K562 (cell line): ENCODE data around the gene ZSWIM8.
"Not testable (repeated sequence)": the region's sequence is repeated elsewhere in the genome, so short reads cannot be mapped to it uniquely, and the experiment has no call there.

Experiments used
- CREB1 ChIP-seq, 2 experiments: sonication (generic) in 1 of 2; formaldehyde crosslinking in 1 of 2; IDR thresholded peaks; 2 replicates each; pipeline versions ENCODE4 v1.6.1 to v1.8.0; 2012 to 2022; ENCODE audit warnings: inconsistent platforms in 1 of 2, mild to moderate bottlenecking in 1 of 2, missing genetic modification reagents in 1 of 2, moderate library complexity in 1 of 2
- HNRNPLL ChIP-seq: fragments of 200-400 bp; formaldehyde crosslinking; IDR thresholded peaks from 2 replicates; pipeline ENCODE4 v1.6.1; 2017; ENCODE audit warnings: low read length, low read depth, mild to moderate bottlenecking; ENCODE audit not compliant: poor library complexity, severe bottlenecking
- JUND ChIP-seq, 2 experiments: IDR thresholded peaks; 2 replicates in 1 of 2; 3 replicates in 1 of 2; pipeline ENCODE4 v1.6.1; 2011; ENCODE audit warnings: borderline replicate concordance in 2 of 2, low read depth in 2 of 2, low read length in 2 of 2, improper control_type of control experiment in 1 of 2, missing biosample characterization in 1 of 2, missing genetic modification characterization in 1 of 2, missing genetic modification reagents in 1 of 2
- MYBL2 ChIP-seq, 2 experiments: fragments of 450-650 bp in 1 of 2; sonication (generic) in 1 of 2; formaldehyde crosslinking in 1 of 2; IDR thresholded peaks; 2 replicates each; pipeline versions ENCODE4 v1.6.1 to v1.8.1; 2017 to 2022; ENCODE audit warnings: borderline replicate concordance in 1 of 2, inconsistent platforms in 1 of 2, low read depth in 1 of 2, mild to moderate bottlenecking in 1 of 2, missing genetic modification reagents in 1 of 2, moderate library complexity in 1 of 2
- POLR2A ChIP-seq: fragments of 450-650 bp; conservative IDR thresholded peaks from 2 replicates; pipeline ENCODE4 v1.6.1; 2016
- TEAD4 ChIP-seq, 2 experiments: sonication (generic) in 1 of 2; formaldehyde crosslinking in 1 of 2; IDR thresholded peaks; 2 replicates each; pipeline versions ENCODE4 v1.6.1 to v1.8.0; 2012 to 2022; ENCODE audit warnings: borderline replicate concordance in 1 of 2, inconsistent platforms in 1 of 2, low read length in 1 of 2, mild to moderate bottlenecking in 1 of 2, missing genetic modification reagents in 1 of 2
- TF ChIP-seq, protein P1 (sequence below), 2 experiments: fragments of 200-800 bp in 1 of 2; sonication (Bioruptor generic) in 1 of 2; sonication (generic) in 1 of 2; formaldehyde crosslinking in 1 of 2; IDR thresholded peaks in 1 of 2; conservative IDR thresholded peaks in 1 of 2; 2 replicates each; pipeline versions ENCODE4 v1.5.0 to v1.6.1; 2016 to 2020; ENCODE audit warnings: missing compliant biosample characterization in 1 of 2, missing genetic modification characterization in 1 of 2, missing genetic modification reagents in 1 of 2
- TF ChIP-seq, protein P2 (sequence below): sonication (generic); formaldehyde crosslinking; IDR thresholded peaks from 2 replicates; pipeline ENCODE4 v1.8.0; 2022; ENCODE audit warnings: mild to moderate bottlenecking, missing genetic modification reagents, borderline replicate concordance
- TF ChIP-seq, protein P3 (sequence below): fragments of 450-650 bp; IDR thresholded peaks from 2 replicates; pipeline ENCODE4 v1.6.1; 2016; ENCODE audit warnings: low read depth
- TF ChIP-seq, protein P4 (sequence below): fragments of 150-350 bp; conservative IDR thresholded peaks from 2 replicates; pipeline ENCODE4 v1.6.1; 2014; ENCODE audit warnings: low read length

DNA sequence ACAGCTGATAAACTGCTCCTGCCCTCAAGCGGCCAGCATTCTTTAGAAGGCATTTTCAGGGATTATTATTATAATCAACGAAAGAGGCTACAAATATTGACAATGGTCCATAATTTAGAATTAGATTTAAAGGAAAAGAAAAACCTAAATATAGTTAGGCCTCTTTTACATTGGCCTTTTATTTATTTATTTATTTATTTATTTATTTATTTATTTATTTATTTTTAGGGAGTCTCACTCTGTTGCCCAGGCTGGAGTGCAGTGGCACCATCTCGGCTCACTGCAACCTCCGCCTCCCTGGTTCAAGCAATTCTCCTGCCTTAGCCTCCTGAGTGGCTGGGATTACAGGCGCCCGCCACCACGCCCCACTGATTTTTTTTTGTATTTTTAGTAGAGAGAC is 43.7 kb downstream of the ZSWIM8 start:
- not testable (repeated sequence) for TF ChIP-seq MYBL2 (IDR thresholded peaks at IDR 0.05; ENCODE audit: low read depth); MYBL2 (CRISPR knock-in tag; IDR thresholded peaks at IDR 0.05; ENCODE audit: borderline replicate concordance); TEAD4 (IDR thresholded peaks at IDR 0.05; ENCODE audit: low read length); TEAD4 (CRISPR knock-in tag; IDR thresholded peaks at IDR 0.05; ENCODE audit: borderline replicate concordance); CREB1 (IDR thresholded peaks at IDR 0.05); CREB1 (CRISPR knock-in tag; IDR thresholded peaks at IDR 0.05); POLR2A; JUND (IDR thresholded peaks at IDR 0.05; ENCODE audit: borderline replicate concordance, low read depth, low read length); JUND (tag; IDR thresholded peaks at IDR 0.05; ENCODE audit: borderline replicate concordance, low read depth, low read length); HNRNPLL
- TF ChIP-seq, protein P1, sequence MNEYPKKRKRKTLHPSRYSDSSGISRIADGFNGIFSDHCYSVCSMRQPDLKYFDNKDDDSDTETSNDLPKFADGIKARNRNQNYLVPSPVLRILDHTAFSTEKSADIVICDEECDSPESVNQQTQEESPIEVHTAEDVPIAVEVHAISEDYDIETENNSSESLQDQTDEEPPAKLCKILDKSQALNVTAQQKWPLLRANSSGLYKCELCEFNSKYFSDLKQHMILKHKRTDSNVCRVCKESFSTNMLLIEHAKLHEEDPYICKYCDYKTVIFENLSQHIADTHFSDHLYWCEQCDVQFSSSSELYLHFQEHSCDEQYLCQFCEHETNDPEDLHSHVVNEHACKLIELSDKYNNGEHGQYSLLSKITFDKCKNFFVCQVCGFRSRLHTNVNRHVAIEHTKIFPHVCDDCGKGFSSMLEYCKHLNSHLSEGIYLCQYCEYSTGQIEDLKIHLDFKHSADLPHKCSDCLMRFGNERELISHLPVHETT (CRISPR knock-in tag; conservative IDR thresholded peaks at IDR 0.05 in 1 of 2, IDR thresholded peaks at IDR 0.05 in 1 of 2), result not testable (repeated sequence)
- TF ChIP-seq, protein P2, sequence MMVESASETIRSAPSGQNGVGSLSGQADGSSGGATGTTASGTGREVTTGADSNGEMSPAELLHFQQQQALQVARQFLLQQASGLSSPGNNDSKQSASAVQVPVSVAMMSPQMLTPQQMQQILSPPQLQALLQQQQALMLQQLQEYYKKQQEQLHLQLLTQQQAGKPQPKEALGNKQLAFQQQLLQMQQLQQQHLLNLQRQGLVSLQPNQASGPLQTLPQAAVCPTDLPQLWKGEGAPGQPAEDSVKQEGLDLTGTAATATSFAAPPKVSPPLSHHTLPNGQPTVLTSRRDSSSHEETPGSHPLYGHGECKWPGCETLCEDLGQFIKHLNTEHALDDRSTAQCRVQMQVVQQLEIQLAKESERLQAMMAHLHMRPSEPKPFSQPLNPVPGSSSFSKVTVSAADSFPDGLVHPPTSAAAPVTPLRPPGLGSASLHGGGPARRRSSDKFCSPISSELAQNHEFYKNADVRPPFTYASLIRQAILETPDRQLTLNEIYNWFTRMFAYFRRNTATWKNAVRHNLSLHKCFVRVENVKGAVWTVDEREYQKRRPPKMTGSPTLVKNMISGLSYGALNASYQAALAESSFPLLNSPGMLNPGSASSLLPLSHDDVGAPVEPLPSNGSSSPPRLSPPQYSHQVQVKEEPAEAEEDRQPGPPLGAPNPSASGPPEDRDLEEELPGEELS (CRISPR knock-in tag), result not testable (repeated sequence)
- TF ChIP-seq, protein P3, sequence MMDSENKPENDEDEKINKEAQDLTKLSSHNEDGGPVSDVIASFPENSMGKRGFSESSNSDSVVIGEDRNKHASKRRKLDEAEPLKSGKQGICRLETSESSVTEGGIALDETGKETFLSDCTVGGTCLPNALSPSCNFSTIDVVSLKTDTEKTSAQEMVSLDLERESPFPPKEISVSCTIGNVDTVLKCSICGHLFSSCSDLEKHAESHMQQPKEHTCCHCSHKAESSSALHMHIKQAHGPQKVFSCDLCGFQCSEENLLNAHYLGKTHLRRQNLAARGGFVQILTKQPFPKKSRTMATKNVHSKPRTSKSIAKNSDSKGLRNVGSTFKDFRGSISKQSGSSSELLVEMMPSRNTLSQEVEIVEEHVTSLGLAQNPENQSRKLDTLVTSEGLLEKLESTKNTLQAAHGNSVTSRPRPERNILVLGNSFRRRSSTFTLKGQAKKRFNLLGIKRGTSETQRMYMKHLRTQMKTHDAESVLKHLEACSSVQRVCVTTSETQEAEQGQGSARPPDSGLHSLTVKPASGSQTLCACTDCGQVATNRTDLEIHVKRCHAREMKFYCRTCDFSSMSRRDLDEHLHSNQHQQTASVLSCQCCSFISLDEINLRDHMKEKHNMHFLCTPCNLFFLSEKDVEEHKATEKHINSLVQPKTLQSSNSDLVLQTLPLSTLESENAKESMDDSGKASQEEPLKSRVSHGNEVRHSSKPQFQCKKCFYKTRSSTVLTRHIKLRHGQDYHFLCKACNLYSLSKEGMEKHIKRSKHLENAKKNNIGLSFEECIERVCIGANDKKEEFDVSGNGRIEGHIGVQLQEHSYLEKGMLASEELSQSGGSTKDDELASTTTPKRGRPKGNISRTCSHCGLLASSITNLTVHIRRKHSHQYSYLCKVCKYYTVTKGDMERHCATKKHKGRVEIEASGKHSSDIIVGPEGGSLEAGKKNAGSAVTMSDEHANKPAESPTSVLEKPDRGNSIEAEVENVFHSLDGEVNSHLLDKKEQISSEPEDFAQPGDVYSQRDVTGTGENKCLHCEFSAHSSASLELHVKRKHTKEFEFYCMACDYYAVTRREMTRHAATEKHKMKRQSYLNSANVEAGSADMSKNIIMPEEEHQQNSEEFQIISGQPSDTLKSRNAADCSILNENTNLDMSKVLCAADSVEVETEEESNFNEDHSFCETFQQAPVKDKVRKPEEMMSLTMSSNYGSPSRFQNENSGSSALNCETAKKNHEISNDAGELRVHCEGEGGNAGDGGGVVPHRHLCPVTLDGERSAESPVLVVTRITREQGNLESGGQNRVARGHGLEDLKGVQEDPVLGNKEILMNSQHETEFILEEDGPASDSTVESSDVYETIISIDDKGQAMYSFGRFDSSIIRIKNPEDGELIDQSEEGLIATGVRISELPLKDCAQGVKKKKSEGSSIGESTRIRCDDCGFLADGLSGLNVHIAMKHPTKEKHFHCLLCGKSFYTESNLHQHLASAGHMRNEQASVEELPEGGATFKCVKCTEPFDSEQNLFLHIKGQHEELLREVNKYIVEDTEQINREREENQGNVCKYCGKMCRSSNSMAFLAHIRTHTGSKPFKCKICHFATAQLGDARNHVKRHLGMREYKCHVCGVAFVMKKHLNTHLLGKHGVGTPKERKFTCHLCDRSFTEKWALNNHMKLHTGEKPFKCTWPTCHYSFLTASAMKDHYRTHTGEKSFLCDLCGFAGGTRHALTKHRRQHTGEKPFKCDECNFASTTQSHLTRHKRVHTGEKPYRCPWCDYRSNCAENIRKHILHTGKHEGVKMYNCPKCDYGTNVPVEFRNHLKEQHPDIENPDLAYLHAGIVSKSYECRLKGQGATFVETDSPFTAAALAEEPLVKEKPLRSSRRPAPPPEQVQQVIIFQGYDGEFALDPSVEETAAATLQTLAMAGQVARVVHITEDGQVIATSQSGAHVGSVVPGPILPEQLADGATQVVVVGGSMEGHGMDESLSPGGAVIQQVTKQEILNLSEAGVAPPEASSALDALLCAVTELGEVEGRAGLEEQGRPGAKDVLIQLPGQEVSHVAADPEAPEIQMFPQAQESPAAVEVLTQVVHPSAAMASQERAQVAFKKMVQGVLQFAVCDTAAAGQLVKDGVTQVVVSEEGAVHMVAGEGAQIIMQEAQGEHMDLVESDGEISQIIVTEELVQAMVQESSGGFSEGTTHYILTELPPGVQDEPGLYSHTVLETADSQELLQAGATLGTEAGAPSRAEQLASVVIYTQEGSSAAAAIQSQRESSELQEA, result not testable (repeated sequence)
- TF ChIP-seq, protein P4, sequence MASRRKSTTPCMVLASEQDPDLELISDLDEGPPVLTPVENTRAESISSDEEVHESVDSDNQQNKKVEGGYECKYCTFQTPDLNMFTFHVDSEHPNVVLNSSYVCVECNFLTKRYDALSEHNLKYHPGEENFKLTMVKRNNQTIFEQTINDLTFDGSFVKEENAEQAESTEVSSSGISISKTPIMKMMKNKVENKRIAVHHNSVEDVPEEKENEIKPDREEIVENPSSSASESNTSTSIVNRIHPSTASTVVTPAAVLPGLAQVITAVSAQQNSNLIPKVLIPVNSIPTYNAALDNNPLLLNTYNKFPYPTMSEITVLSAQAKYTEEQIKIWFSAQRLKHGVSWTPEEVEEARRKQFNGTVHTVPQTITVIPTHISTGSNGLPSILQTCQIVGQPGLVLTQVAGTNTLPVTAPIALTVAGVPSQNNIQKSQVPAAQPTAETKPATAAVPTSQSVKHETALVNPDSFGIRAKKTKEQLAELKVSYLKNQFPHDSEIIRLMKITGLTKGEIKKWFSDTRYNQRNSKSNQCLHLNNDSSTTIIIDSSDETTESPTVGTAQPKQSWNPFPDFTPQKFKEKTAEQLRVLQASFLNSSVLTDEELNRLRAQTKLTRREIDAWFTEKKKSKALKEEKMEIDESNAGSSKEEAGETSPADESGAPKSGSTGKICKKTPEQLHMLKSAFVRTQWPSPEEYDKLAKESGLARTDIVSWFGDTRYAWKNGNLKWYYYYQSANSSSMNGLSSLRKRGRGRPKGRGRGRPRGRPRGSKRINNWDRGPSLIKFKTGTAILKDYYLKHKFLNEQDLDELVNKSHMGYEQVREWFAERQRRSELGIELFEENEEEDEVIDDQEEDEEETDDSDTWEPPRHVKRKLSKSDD, result not testable (repeated sequence)
